Heart left ventricle (tissue), 16 donors: ENCODE results near the gene CD300LB. TPM values are rescaled to one million over a fixed set of nuclear protein-coding genes. Genes with fewer than 3 reads are reported as not detected.
"Not testable (repeated sequence)": the region's sequence is repeated elsewhere in the genome, so short reads cannot be mapped to it uniquely, and the experiment has no call there.

Experiments used
- ATAC-seq, 4 donors: fragments of 200-7000 bp; cut with Tn5 transposase; one replicate each; pipeline ENCODE4 v1.9.1; 2020 to 2022; ENCODE audit warnings: moderate library complexity in 4 of 4, mild to moderate bottlenecking in 3 of 4, moderate number of reproducible peaks in 1 of 4
- DNase-seq, 5 donors: peaks; one replicate each; pipeline ENCODE4 v3.0.0-alpha.2; 2020
- H3K27ac ChIP-seq, 12 donors: fragments of 200-600 bp; sonication (generic) in 4 of 12; one replicate each; pipeline versions ENCODE4 v1.5.0 to v1.8.0; 2016 to 2022; ENCODE audit warnings: mild to moderate bottlenecking in 2 of 12
- H3K27me3 ChIP-seq, 9 donors: fragments of 200-600 bp; sonication (generic) in 2 of 9; one replicate each; pipeline versions ENCODE4 v1.5.1 to v1.8.0; 2016 to 2022; ENCODE audit warnings: mild to moderate bottlenecking in 3 of 9
- H3K36me3 ChIP-seq, 9 donors: fragments of 200-600 bp; sonication (generic) in 2 of 9; one replicate each; pipeline versions ENCODE4 v1.5.0 to v1.8.0; 2018 to 2022; ENCODE audit warnings: mild to moderate bottlenecking in 2 of 9
- H3K4me1 ChIP-seq, 12 donors: fragments of 200-600 bp; sonication (generic) in 4 of 12; one replicate each; pipeline versions ENCODE4 v1.5.0 to v1.8.0; 2016 to 2022; ENCODE audit warnings: mild to moderate bottlenecking in 3 of 12
- H3K4me3 ChIP-seq, 12 donors: fragments of 200-600 bp; sonication (generic) in 4 of 12; one replicate each; pipeline versions ENCODE4 v1.5.0 to v1.8.0; 2017 to 2022; ENCODE audit warnings: mild to moderate bottlenecking in 9 of 12, moderate library complexity in 4 of 12
- H3K9me3 ChIP-seq, 12 donors: fragments of 200-600 bp; sonication (generic) in 4 of 12; one replicate each; pipeline versions ENCODE4 v1.5.0 to v1.8.0; 2016 to 2022; ENCODE audit warnings: mild to moderate bottlenecking in 1 of 12
- POLR2A ChIP-seq, 2 donors: fragments of 450-650 bp; IDR thresholded peaks; one replicate each; pipeline ENCODE4 v1.6.1; 2017; ENCODE audit warnings: antibody characterized with exemption in 2 of 2, mild to moderate bottlenecking in 2 of 2, moderate library complexity in 2 of 2
- WGBS, 4 donors: extraction: QIAGEN DNeasy Blood & Tissue Kit in 2 of 4; methylation state at CpG; one replicate each; pipeline versions ENCODE4 v1.1.5 to v1.1.7; 2013 to 2018; 5-methylcytosine and 5-hydroxymethylcytosine counted together
- intact Hi-C, 10 donors: fragments of 100-400 bp; cut with DNase I; formaldehyde crosslinking; loops; one replicate each; pipeline versions ENCODE4 v1.11.1 to v1.14.2; 2022
- polyA plus RNA-seq, 2 donors: library from polyadenylated mRNA; stranded (reverse); fragments of 200-250 nt; gene quantifications; one replicate each; pipeline ENCODE4 v1.2.3, GENCODE V29; 2013
- total RNA-seq, 9 donors: library from RNA; depleted of rRNA in 2 of 9; stranded (reverse); fragments of >200 nt in 2 of 9; fragmentation: NEBNext Ultra II Directional in 3 of 9; extraction: Animal tissue kit (Norgen Biotek cat#: 25700) in 3 of 9; gene quantifications; one replicate each; pipeline versions ENCODE4 v1.1.0 to v1.2.4, GENCODE V29; 2016 to 2023
- TF ChIP-seq, protein P1 (sequence below), 12 donors: fragments of 200-600 bp; sonication (generic) in 4 of 12; IDR thresholded peaks; one replicate each; pipeline versions ENCODE4 v1.5.0 to v1.8.0; 2018 to 2022; ENCODE audit warnings: antibody characterized with exemption in 12 of 12, mild to moderate bottlenecking in 5 of 12
- donor health status: ischemic (EF 13 %, LVEDD 7.1; RV severe dilation, severe dysfunction).
- donor health status: healthy with polysubstance abuse.
- donor health status: DM: no; HTN: yes; CAD: no.
- donor health status: DM: no; HTN: no; CAD: no.
- donor health status: ischemic (EF 25% LVEDD 6.9; RV normal size, moderate dysfunction).
- donor health status: ischemic (EF 25% LVEDD 5.7; RV mildly dilated, moderate dysfunction).
- donor health status: healthy.
- donor health status: DM: yes; HTN: yes; CAD: no.
- donor health status: ischemic (EF 35%, LVEDD 5.7; RV mildly dilated, moderate dysfunction).
- donor health status: nonischemic (EF 11% LVEDD 7.7; RV severe dilation, severe dysfunction).
- donor health status: DM: yes; HTN: yes; CAD: no.
- donor health status: PGD.
- donor health status: ischemic (EF 29% LVEDD 5.4; RV normal size, mild dysfunction).
- donor health status: nonischemic (EF 23%, LVEDD 6.1; RV moderate dilation, normal function).

Gene CD300LB
- total and polyA plus RNA-seq, 11 donors: 0.14 to 2.3 (median 0.26) TPM; not detected in 4

DNA sequence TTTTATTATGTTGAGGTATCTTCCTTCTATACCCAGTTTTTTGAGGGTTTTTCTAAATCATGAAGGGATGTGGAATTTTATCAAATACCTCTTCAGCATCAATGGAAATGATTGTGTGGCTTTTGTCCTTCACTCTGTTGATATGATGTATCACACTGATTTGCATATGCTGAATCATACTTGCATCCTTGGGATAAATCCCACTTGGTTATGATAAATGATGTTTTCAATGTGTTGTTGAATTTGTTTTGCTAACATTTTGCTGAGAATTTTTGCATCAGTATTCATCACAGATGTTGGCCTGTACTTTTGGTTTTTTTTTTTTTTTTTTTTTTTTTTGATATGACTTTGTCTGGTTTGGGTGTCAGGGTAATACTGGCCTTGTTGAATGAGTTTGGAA is 23.1 kb downstream of the CD300LB start:
- DNase-seq: no peak
- TF ChIP-seq, protein P1, sequence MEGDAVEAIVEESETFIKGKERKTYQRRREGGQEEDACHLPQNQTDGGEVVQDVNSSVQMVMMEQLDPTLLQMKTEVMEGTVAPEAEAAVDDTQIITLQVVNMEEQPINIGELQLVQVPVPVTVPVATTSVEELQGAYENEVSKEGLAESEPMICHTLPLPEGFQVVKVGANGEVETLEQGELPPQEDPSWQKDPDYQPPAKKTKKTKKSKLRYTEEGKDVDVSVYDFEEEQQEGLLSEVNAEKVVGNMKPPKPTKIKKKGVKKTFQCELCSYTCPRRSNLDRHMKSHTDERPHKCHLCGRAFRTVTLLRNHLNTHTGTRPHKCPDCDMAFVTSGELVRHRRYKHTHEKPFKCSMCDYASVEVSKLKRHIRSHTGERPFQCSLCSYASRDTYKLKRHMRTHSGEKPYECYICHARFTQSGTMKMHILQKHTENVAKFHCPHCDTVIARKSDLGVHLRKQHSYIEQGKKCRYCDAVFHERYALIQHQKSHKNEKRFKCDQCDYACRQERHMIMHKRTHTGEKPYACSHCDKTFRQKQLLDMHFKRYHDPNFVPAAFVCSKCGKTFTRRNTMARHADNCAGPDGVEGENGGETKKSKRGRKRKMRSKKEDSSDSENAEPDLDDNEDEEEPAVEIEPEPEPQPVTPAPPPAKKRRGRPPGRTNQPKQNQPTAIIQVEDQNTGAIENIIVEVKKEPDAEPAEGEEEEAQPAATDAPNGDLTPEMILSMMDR (IDR thresholded peaks at IDR 0.05): no peak
- TF ChIP-seq POLR2A (IDR thresholded peaks at IDR 0.05): no peak

DNA sequence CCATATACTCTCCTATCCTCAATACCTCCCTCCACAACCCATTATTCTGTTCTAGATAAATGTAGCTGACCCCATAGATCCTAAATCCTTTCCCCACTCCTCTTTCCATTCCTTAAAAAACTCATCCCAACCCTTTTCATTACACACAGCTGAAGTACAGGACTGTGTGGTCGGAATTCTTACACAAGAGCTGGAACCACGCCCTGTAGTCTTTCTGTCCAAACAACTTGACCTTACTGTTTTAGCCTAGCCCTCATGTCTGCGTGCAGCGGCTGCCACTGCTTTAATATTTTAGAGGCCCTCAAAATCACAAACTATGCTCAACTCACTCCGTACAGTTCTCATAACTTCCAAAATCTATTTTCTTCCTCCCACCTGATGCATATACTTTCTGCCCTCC is 27.3 kb downstream of the CD300LB start:
- intact Hi-C loops, DNase-seq, ATAC-seq: not testable (repeated sequence)

More for the DNA sequence above, 23.1 kb downstream of the CD300LB start:
- intact Hi-C loops: no loop called here
- no peak for ATAC-seq
- no peaks in the 10 kb centered on the region for H3K9me3 ChIP-seq
- H3K4me1 ChIP-seq: peaks cover 0 to 13% (median 0%) of the 10 kb centered on the region in 12 donors
- no peak overlapping the region for H3K27ac ChIP-seq
- no peaks in the 10 kb centered on the region for H3K36me3 ChIP-seq
- H3K4me3 ChIP-seq: no peak overlapping the region
- peaks cover 0 to 2% (median 0%) of the 10 kb centered on the region in 9 donors for H3K27me3 ChIP-seq

DNA sequence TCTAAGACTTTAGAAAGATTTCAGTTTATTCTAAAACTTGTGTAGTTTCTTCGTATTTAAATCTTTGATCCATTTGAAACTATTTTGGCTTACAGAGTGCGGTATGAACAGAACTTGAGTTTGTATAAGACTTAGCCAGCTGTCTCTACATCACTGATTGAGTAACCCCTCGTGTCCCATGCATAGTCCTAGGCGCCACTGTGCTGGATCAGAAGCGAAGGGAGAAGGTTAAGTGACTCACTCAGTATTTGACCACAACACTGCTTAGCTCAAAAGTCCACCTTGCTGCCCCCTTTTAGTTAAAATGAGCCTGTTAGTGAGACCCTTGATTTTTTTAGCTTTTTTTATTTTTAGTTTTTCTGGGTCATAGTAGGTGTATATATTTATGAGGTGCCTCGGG is 28.4 kb downstream of the CD300LB start:
- TF ChIP-seq, protein P1 (IDR thresholded peaks at IDR 0.05): no peak
- TF ChIP-seq POLR2A (IDR thresholded peaks at IDR 0.05): no peak

More for the DNA sequence above, 27.3 kb downstream of the CD300LB start:
- not testable (repeated sequence) for H3K27me3 ChIP-seq, H3K36me3 ChIP-seq, H3K27ac ChIP-seq, H3K9me3 ChIP-seq, H3K4me1 ChIP-seq, H3K4me3 ChIP-seq
- WGBS, 4 donors: 74 to 84% (median 83%) methylated on average over 5 of the region's 5 CpGs

DNA sequence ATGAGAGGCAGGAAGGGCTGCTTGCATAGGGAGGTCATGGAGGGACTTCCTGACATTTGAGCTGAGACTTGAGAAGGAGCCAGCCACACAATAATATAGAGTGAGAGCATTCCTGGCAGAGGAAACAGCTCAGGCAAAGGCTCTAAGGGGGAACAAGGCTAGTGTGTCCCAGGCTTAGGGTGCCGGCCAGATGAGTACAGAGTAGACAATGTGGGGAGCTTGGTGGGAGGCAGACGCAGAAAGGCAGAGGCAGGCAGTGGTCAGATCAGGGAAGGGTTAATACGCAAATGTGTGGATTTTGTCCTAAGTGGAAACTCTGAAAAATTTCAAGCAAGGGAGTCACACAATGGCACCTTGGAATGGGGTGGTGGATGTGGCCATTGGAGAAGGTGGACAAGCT is 31.3 kb downstream of the CD300LB start:
- Histone ChIP-seq H3K9me3 (no peaks in the 10 kb centered on the region), H3K4me1 (no peaks in the 10 kb centered on the region), H3K4me3 (no peak overlapping the region), H3K36me3 (no peaks in the 10 kb centered on the region), H3K27ac (no peak overlapping the region), H3K27me3 (peaks cover 0 to 8% (median 0%) of the 10 kb centered on the region in 9 donors)
- DNase-seq (no peak), ATAC-seq (no peak)
- intact Hi-C loops: loop anchor here in 1 of 10 donors (10.0 kb wide), 1 partner anchor 195 kb away; no protein-coding TSS in a partner anchor
- no peak for TF ChIP-seq POLR2A (IDR thresholded peaks at IDR 0.05)
- TF ChIP-seq, protein P1 (IDR thresholded peaks at IDR 0.05): no peak
- WGBS, 4 donors: 76 to 87% (median 80%) methylated on average over 3 of the region's 3 CpGs

More for the DNA sequence above, 28.4 kb downstream of the CD300LB start:
- Histone ChIP-seq H3K27me3 (no peaks in the 10 kb centered on the region), H3K27ac (no peak overlapping the region), H3K36me3 (no peaks in the 10 kb centered on the region), H3K4me3 (no peak overlapping the region), H3K4me1 (no peaks in the 10 kb centered on the region), H3K9me3 (no peaks in the 10 kb centered on the region)
- DNase-seq (no peak), ATAC-seq (no peak)
- WGBS, 4 donors: 75 to 78% (median 76%) methylated on average over 6 of the region's 6 CpGs
- intact Hi-C loops: no loop called here

DNA sequence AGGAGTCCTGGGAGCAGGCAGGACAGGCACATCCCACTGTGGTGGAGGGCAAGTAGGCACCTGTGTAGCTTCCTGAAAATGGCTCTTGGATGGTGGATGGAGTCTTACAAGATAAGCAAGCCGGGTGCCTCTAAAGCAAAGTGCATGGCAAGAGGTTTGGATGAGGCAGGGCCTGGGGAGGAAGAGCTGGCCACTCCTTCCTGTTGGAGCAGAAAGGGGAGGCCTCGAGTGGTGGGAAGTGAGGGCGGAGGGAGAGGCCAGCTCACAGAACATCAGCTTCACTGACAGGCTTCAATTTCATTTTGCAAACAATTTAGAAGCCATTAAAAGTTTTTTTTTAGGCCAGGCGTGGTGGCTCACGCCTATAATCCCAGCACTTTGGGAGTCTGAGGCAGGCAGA is 33.8 kb downstream of the CD300LB start:
- 60 to 63% (median 61%) methylated on average over 5 of the region's 5 CpGs for WGBS, 4 donors

More for the DNA sequence above, 33.8 kb downstream of the CD300LB start:
- intact Hi-C loops: loop anchor here in 1 of 10 donors (10.0 kb wide), 1 partner anchor 193 kb away; no protein-coding TSS in a partner anchor
- no peak for ATAC-seq
- Histone ChIP-seq H3K27ac (no peak overlapping the region), H3K27me3 (peaks cover 0 to 8% (median 0%) of the 10 kb centered on the region in 9 donors), H3K4me1 (peaks cover 0 to 4% (median 0%) of the 10 kb centered on the region in 12 donors), H3K4me3 (no peak overlapping the region), H3K9me3 (no peaks in the 10 kb centered on the region), H3K36me3 (no peaks in the 10 kb centered on the region)
- DNase-seq: no peak
- TF ChIP-seq, protein P1 (IDR thresholded peaks at IDR 0.05): no peak
- no peak for TF ChIP-seq POLR2A (IDR thresholded peaks at IDR 0.05)
